Measurements from ENCODE around the gene PROC.
A peak's percentile ranks its signal among the peaks of the same experiment; 100 is the strongest.
"Not testable (repeated sequence)": the region's sequence is repeated elsewhere in the genome, so short reads cannot be mapped to it uniquely, and the experiment has no call there.

The PROC gene

DNA sequence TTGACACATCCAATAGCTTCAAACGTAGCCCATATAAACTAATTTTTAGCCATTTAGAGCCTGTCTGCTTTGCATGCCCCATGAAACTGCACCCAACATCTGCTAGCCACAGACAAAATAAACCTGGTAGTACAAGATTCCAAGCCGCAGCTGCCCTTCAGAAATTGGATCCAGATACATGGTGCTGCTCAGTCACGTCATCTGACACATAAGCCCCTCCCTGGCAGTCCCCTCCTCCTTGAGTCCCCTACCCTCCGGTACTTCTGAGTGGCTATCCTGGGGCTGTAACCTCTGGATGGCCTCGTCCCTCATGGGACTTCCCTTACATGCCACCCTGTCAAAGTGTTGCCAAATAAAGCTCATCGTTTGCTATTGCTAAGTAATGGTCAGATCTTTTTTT is 33.8 kb downstream of the PROC start:
- H3K4me3 ChIP-seq (ENCODE audit: low read depth, low read length), result no peak overlapping the region
- TF ChIP-seq, protein P1, sequence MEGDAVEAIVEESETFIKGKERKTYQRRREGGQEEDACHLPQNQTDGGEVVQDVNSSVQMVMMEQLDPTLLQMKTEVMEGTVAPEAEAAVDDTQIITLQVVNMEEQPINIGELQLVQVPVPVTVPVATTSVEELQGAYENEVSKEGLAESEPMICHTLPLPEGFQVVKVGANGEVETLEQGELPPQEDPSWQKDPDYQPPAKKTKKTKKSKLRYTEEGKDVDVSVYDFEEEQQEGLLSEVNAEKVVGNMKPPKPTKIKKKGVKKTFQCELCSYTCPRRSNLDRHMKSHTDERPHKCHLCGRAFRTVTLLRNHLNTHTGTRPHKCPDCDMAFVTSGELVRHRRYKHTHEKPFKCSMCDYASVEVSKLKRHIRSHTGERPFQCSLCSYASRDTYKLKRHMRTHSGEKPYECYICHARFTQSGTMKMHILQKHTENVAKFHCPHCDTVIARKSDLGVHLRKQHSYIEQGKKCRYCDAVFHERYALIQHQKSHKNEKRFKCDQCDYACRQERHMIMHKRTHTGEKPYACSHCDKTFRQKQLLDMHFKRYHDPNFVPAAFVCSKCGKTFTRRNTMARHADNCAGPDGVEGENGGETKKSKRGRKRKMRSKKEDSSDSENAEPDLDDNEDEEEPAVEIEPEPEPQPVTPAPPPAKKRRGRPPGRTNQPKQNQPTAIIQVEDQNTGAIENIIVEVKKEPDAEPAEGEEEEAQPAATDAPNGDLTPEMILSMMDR (IDR thresholded peaks at IDR 0.05; ENCODE audit: insufficient read depth, low read length, missing control alignments), result no peak
- no peak for DNase-seq (ENCODE audit: low read depth, low spot score)
- ChIA-PET CTCF (interaction anchor here (0.8 to 4.9 kb wide), 4 partner anchors 16 to 128 kb away, joined by 3 to 41 read pairs (median 14); no protein-coding TSS in a partner anchor), POLR2A (no interaction called here)

DNA sequence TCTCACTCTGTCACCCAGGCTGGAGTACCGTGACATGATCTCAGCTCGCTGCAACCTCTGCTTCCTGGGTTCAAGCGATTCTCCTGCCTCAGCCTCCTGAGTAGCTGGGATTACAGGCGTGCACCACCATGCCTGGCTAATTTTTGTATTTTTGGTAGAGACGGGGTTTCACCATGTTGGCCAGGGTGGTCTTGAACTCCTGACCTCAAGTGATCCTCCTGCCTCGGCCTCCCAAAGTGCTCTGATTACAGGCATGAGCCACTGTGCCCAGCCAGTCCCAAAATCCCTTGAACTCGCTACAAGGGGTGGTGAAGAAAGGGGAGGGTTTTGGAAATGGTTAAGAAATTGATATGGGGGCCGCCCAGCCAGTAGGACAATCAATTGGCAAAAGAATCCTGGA is 34.2 kb downstream of the PROC start:
- CTCF ChIA-PET, result interaction anchor here (0.8 to 4.9 kb wide), 3 partner anchors 27 to 128 kb away, joined by 4 to 41 read pairs (median 23); no protein-coding TSS in a partner anchor
- H3K4me3 ChIP-seq (ENCODE audit: low read depth, low read length); POLR2A ChIA-PET; DNase-seq (ENCODE audit: low read depth, low spot score): not testable (repeated sequence)

DNA sequence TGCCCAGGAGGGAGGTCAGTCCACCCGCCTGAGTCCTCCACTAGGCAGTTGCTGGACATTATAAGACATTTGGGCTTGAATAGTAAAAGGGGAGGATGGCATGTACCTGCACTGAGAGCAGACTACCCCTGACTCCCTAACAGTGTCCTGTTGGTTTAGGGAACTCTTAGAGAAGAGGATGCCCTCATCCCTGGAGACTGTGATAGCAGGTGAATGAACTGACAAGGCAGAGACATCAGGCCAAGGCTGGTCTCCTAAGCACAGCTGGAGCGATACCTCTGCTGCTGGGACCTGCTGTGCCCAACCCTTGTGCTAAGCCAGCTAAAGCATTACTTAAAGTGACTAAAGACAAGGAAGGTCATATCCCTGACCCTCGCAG is 34.8 kb downstream of the PROC start:
- no peak overlapping the region for H3K4me3 ChIP-seq (ENCODE audit: low read depth, low read length)
- CTCF ChIA-PET, result interaction anchor here (0.9 to 4.9 kb wide), 6 partner anchors 15 to 129 kb away, joined by 3 to 41 read pairs (median 4); no protein-coding TSS in a partner anchor
- POLR2A ChIA-PET, result no interaction called here
- TF ChIP-seq, protein P1 (IDR thresholded peaks at IDR 0.05; ENCODE audit: insufficient read depth, low read length, missing control alignments), result no peak
- no peak for DNase-seq (ENCODE audit: low read depth, low spot score)

DNA sequence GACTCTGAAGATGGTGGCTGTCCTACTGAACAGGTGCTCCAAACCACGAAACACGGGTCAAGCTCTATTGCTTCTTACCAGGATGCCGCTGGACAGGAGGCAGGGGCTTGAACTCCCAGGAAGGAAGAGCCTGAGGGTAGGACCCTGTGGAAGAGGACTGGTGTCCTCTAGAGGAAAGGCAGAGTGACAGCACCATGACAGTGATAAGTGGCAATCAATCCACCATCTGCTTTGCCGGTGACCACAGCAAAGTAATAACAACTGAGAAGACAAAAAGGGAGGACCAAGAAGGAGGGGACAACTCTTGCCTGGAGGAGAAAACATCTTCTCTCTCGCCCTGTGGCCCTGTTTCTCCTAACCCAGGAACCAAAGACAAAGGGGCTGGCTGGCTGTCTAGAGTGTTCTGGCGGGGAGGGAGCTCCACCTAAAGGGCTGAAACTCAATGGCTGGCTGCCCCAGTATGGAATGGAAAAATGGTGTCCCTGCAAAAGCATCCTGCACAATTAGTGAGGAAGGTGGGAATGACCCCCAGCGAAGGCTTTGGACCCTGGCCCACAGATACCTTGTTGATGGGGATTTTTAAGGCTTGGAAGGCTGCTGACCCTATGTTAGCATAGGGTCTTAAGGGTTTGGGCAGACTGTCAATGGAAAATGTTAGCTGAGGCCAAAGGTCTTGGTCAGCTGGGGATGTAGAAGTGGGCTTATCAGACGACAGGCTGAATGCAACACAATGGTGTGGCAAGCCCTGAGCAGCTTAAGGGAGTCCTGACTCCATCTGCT is 35.4 kb downstream of the PROC start:
- DNase-seq (ENCODE audit: low read depth, low spot score), result no peak
- TF ChIP-seq, protein P1 (IDR thresholded peaks at IDR 0.05; ENCODE audit: insufficient read depth, low read length, missing control alignments), result peak; percentile 11
- no peak overlapping the region for H3K4me3 ChIP-seq (ENCODE audit: low read depth, low read length)
- POLR2A ChIA-PET, result no interaction called here
- CTCF ChIA-PET, result interaction anchor here (0.8 to 4.9 kb wide), 8 partner anchors 14 to 129 kb away, joined by 3 to 41 read pairs (median 4); no protein-coding TSS in a partner anchor

DNA sequence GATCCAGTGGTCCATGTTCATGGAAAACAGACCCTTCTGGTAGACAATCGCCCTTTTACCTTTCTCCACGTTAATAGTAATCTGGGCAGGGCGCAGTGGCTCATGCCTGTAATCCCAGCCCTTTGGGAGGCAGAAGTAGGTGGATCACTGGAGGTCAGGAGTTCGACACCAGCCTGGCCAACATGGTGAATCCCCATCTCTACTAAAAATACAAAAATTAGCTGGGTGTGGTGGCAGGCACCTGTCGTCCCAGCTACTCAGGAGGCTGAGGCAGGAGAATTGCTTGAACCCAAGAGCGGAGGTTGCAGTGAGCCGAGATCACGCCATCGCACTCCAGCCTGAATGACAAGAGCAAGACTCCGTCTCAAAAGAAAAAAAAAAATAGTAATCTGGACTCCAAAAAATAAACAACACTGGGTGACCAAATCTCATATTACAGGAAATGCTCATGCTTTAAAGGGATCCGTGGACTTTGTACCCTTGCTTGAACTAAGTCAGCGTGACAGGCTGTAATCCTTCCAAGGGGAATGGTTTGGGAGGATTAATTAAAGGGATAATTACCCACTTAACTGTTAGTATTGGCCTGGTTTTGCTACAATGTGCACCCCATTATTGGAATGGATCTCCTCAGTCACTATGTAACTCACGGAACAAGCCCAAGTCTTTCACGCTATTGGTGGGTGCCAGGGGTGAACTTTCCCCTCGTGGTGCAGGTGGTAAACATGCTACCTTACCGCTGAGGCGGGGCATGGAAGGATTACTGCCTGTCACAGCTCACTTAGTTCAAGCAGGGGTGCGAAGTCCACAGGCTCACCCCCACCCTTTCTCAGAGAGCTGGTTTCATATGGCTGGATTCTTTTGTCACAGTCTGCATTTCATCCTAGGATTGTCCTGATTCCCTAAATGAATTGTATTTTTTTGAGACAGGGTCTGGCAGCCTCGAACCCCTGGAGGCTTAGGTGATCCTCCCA is 36.7 kb downstream of the PROC start:
- POLR2A ChIA-PET, result no interaction called here
- DNase-seq (ENCODE audit: low read depth, low spot score), result no peak
- no peak overlapping the region for H3K4me3 ChIP-seq (ENCODE audit: low read depth, low read length)
- CTCF ChIA-PET, result interaction anchor here (0.8 to 4.9 kb wide), 5 partner anchors 25 to 131 kb away, joined by 3 to 41 read pairs (median 5); no protein-coding TSS in a partner anchor
- TF ChIP-seq, protein P1 (IDR thresholded peaks at IDR 0.05; ENCODE audit: insufficient read depth, low read length, missing control alignments), result no peak

DNA sequence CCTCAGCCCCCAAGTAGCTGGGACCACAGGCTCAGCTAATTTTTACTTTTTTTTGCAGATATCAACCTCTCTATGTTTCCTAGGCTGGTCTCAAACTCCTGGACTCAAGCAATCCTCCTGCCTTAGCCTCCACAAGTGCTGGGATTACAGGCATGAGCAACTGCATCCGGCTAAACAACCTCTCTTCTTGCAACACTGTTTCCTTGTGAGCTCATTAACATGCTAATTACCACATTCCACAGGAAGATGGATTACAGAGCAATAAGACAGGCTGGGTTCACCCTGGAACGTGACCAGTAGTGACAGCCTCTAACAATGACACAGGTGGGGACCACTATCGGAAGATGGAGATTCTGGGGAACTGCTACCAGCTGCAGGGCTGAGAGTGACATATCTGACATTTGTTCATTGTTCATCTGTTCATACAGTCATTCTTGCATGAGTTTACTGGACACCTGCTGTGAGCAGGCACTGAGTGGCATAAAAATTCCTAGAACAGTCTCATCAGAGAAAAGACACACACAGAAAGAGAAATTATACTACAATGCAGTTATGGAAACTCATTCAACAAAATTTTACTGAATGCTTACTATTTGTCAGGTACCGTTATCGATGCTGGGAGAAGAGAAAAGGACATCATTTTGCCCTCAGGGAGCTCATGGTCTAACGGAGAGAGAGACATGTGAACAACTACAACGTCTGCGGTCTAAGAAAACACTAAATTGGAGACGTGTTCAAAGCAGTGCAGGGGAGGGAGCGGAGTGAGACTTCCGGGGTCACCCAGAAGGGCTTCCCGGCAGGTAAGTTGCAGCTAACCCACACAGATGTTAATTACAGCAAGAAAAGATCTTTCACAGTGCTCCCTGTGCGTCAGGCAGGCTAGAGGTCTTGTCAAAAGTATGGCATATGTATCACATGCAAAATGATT is 37.6 kb downstream of the PROC start:
- TF ChIP-seq, protein P1 (IDR thresholded peaks at IDR 0.05; ENCODE audit: insufficient read depth, low read length, missing control alignments), result no peak
- POLR2A ChIA-PET, result no interaction called here
- no peak for DNase-seq (ENCODE audit: low read depth, low spot score)
- no peak overlapping the region for H3K4me3 ChIP-seq (ENCODE audit: low read depth, low read length)
- CTCF ChIA-PET, result interaction anchor here (0.9 to 1.6 kb wide), 3 partner anchors 26 to 259 kb away, joined by 3 to 5 read pairs (median 5); no protein-coding TSS in a partner anchor

Measured in AG04449 (cell line).